H9 (cell line): ENCODE results near the gene RFFL. TPM values are rescaled to one million over a fixed set of nuclear protein-coding genes. Genes with fewer than 3 reads are reported as not detected.

Source experiments
- DNase-seq: peaks from one replicate; pipeline ENCODE4 v3.0.0-alpha.2; 2017
- H2AFZ ChIP-seq: one replicate; pipeline ENCODE4 v1.6.1; 2013; ENCODE audit warnings: mild to moderate bottlenecking, low read length, control low read depth, moderate library complexity
- H2AK5ac ChIP-seq: 2 replicates; pipeline ENCODE4 v1.6.1; 2013; ENCODE audit warnings: low read length, control low read depth, mixed read lengths; ENCODE audit not compliant: insufficient read length
- H2BK120ac ChIP-seq: one replicate; pipeline ENCODE4 v1.6.1; 2013; ENCODE audit warnings: low read depth, mild to moderate bottlenecking, low read length, control low read depth, inconsistent platforms; ENCODE audit not compliant: poor library complexity, severe bottlenecking
- H2BK12ac ChIP-seq: 2 replicates; pipeline ENCODE4 v1.6.1; 2013; ENCODE audit warnings: low read length, control low read depth, mixed read lengths, low read depth; ENCODE audit not compliant: insufficient read length
- H2BK15ac ChIP-seq: 2 replicates; pipeline ENCODE4 v1.6.1; 2013; ENCODE audit warnings: low read depth, low read length, control low read depth
- H2BK20ac ChIP-seq: one replicate; pipeline ENCODE4 v1.6.1; 2013; ENCODE audit warnings: low read depth, mild to moderate bottlenecking, low read length, control low read depth, inconsistent platforms; ENCODE audit not compliant: poor library complexity, severe bottlenecking
- H2BK5ac ChIP-seq: 2 replicates; pipeline ENCODE4 v1.6.1; 2013; ENCODE audit warnings: low read length, control low read depth, mixed read lengths; ENCODE audit not compliant: insufficient read length
- H3K14ac ChIP-seq: 2 replicates; pipeline ENCODE4 v1.6.1; 2013; ENCODE audit warnings: low read length, control low read depth; ENCODE audit not compliant: insufficient read depth
- H3K18ac ChIP-seq: 2 replicates; pipeline ENCODE4 v1.6.1; 2013; ENCODE audit warnings: low read depth, mild to moderate bottlenecking, mixed read lengths, low read length, control low read depth; ENCODE audit not compliant: insufficient read length
- H3K23ac ChIP-seq: 2 replicates; pipeline ENCODE4 v1.6.1; 2013; ENCODE audit warnings: low read length, control low read depth, mixed read lengths, low read depth; ENCODE audit not compliant: insufficient read length
- H3K23me2 ChIP-seq: 2 replicates; pipeline ENCODE4 v1.6.1; 2013; ENCODE audit warnings: low read depth, mild to moderate bottlenecking, mixed read lengths, low read length, control low read depth; ENCODE audit not compliant: insufficient read length, poor library complexity, severe bottlenecking
- H3K27ac ChIP-seq: 2 replicates; pipeline ENCODE4 v1.5.1; 2013; ENCODE audit warnings: low read length, control low read depth, mixed read lengths, low read depth; ENCODE audit not compliant: insufficient read length
- H3K27me3 ChIP-seq: 2 replicates; pipeline ENCODE4 v1.6.1; 2013; ENCODE audit warnings: low read length, control low read depth, inconsistent platforms; ENCODE audit not compliant: insufficient read depth
- H3K4ac ChIP-seq: 2 replicates; pipeline ENCODE4 v1.6.1; 2013; ENCODE audit warnings: low read depth, mild to moderate bottlenecking, control low read depth, inconsistent platforms, low read length, moderate library complexity
- H3K4me1 ChIP-seq: 2 replicates; pipeline ENCODE4 v1.6.1; 2013; ENCODE audit warnings: low read length, control low read depth, inconsistent platforms; ENCODE audit not compliant: insufficient read depth
- H3K4me2 ChIP-seq: 2 replicates; pipeline ENCODE4 v1.6.1; 2013; ENCODE audit warnings: low read length, control low read depth, mixed read lengths; ENCODE audit not compliant: insufficient read length, insufficient read depth
- H3K56ac ChIP-seq: 2 replicates; pipeline ENCODE4 v1.6.1; 2013; ENCODE audit warnings: low read depth, mild to moderate bottlenecking, mixed read lengths, low read length, control low read depth; ENCODE audit not compliant: insufficient read length
- H3K79me1 ChIP-seq: 2 replicates; pipeline ENCODE4 v1.6.1; 2013; ENCODE audit warnings: low read depth, mild to moderate bottlenecking, moderate library complexity, low read length, control low read depth, inconsistent platforms; ENCODE audit not compliant: insufficient read depth, poor library complexity, severe bottlenecking
- H3K79me2 ChIP-seq: 2 replicates; pipeline ENCODE4 v1.6.1; 2013; ENCODE audit warnings: low read length, control low read depth, inconsistent platforms; ENCODE audit not compliant: insufficient read depth
- H3K9ac ChIP-seq: 2 replicates; pipeline ENCODE4 v1.6.1; 2013; ENCODE audit warnings: low read length, control low read depth, mixed read lengths; ENCODE audit not compliant: insufficient read length; ENCODE audit errors: extremely low read depth
- H3K9me3 ChIP-seq: one replicate; pipeline ENCODE4 v1.6.1; 2013; ENCODE audit warnings: low read depth, low read length, inconsistent platforms; ENCODE audit not compliant: control insufficient read depth
- H3T11ph ChIP-seq: one replicate; pipeline ENCODE4 v1.6.1; 2013; ENCODE audit warnings: mild to moderate bottlenecking, low read length, control low read depth, inconsistent platforms
- H4K20me1 ChIP-seq: one replicate; pipeline ENCODE4 v1.6.1; 2013; ENCODE audit not compliant: control insufficient read depth, insufficient read length, insufficient read depth
- H4K5ac ChIP-seq: 2 replicates; pipeline ENCODE4 v1.6.1; 2013; ENCODE audit warnings: low read depth, mild to moderate bottlenecking, mixed read lengths, low read length, control low read depth; ENCODE audit not compliant: insufficient read length
- H4K8ac ChIP-seq: replicated peaks from 2 replicates; pipeline ENCODE4 v1.6.1; 2013; ENCODE audit warnings: low read length, control low read depth, mixed read lengths, low read depth; ENCODE audit not compliant: insufficient read length
- H4K91ac ChIP-seq: 2 replicates; pipeline ENCODE4 v1.6.1; 2013; ENCODE audit warnings: low read depth, mild to moderate bottlenecking, moderate library complexity, mixed read lengths, low read length, control low read depth; ENCODE audit not compliant: insufficient read length
- H3K27ac Mint-ChIP-seq, 3 experiments: 2 replicates in 2 of 3; 3 replicates in 1 of 3; pipeline ENCODE4 v1.8.0; 2020 to 2021; ENCODE audit warnings: mixed read lengths in 3 of 3, mild to moderate bottlenecking in 1 of 3, moderate library complexity in 1 of 3
- H3K27me3 Mint-ChIP-seq: 2 replicates; pipeline ENCODE4 v1.8.0; 2021; ENCODE audit warnings: low read depth, mild to moderate bottlenecking, moderate library complexity, mixed read lengths
- H3K36me3 Mint-ChIP-seq, 3 experiments: 2 replicates in 2 of 3; 3 replicates in 1 of 3; pipeline ENCODE4 v1.8.0; 2020 to 2021; ENCODE audit warnings: low read depth in 3 of 3, mixed read lengths in 3 of 3; ENCODE audit not compliant: insufficient read depth in 1 of 3
- H3K4me1 Mint-ChIP-seq, 2 experiments: 2 replicates each; pipeline ENCODE4 v1.8.0; 2020; ENCODE audit warnings: mixed read lengths in 2 of 2
- H3K4me3 Mint-ChIP-seq, 2 experiments: 2 replicates in 1 of 2; 3 replicates in 1 of 2; pipeline ENCODE4 v1.8.0; 2020 to 2021; ENCODE audit warnings: mild to moderate bottlenecking in 2 of 2, mixed read lengths in 2 of 2, moderate library complexity in 1 of 2
- H3K9me3 Mint-ChIP-seq, 2 experiments: 2 replicates in 1 of 2; 3 replicates in 1 of 2; pipeline ENCODE4 v1.8.0; 2020; ENCODE audit warnings: mild to moderate bottlenecking in 2 of 2, mixed read lengths in 2 of 2, moderate library complexity in 1 of 2
- CTCF ChIP-seq: fragments of 200-600 bp; sonication (generic); conservative IDR thresholded peaks from 3 replicates; pipeline ENCODE4 v1.8.0; 2021; ENCODE audit warnings: antibody characterized with exemption, mild to moderate bottlenecking
- WGBS: extraction: QIAGEN DNeasy Blood & Tissue Kit; methylation state at CpG from one replicate; pipeline ENCODE4 v1.1.7; 2013; ENCODE audit warnings: missing lambda C conversion rate, low lambda C conversion rate, mixed read lengths; ENCODE audit not compliant: insufficient read length; ENCODE audit errors: extremely low coverage; 5-methylcytosine and 5-hydroxymethylcytosine counted together
- total RNA-seq: library from RNA; stranded (reverse); gene quantifications from 2 replicates; pipeline ENCODE4 v1.2.1, GENCODE V29; 2021

RFFL gene
- total RNA-seq, 1 experiment from 2014 or later = 21.1 TPM

- Histone ChIP-seq H4K20me1 (no peaks in the 10 kb centered on the region), H3K56ac (no peak overlapping the region), H2BK5ac (no peak overlapping the region), H3K79me2 (no peaks in the 10 kb centered on the region), H2AK5ac (no peak overlapping the region), H3K79me1 (no peaks in the 10 kb centered on the region), H3K4me2 (no peak overlapping the region), H3K9ac (no peak overlapping the region), H4K5ac (no peak overlapping the region), H3K9me3 (no peaks in the 10 kb centered on the region), H2BK15ac (no peak overlapping the region), H4K91ac (no peak overlapping the region), H3K23ac (no peak overlapping the region), H4K8ac (no peak overlapping the region), H2BK20ac (no peak overlapping the region), H3K4ac (no peak overlapping the region), H2BK120ac (no peak overlapping the region), H3K14ac (no peak overlapping the region), H3K23me2 (no peaks in the 10 kb centered on the region), H3K4me1 (no peaks in the 10 kb centered on the region), H3K27me3 (no peaks in the 10 kb centered on the region), H2BK12ac (no peak overlapping the region), H3T11ph (no peak overlapping the region), H3K27ac (no peak overlapping the region), H2AFZ (no peak overlapping the region), H3K18ac (no peak overlapping the region)
- TF ChIP-seq CTCF = no peak
- no peak for DNase-seq
- Mint-ChIP-seq H3K36me3 (peaks cover 31 to 100% (median 95%) of the 10 kb centered on the region in 3 experiments), H3K4me1 (no peaks in the 10 kb centered on the region), H3K9me3 (no peaks in the 10 kb centered on the region), H3K4me3 (no peak overlapping the region), H3K27me3 (no peaks in the 10 kb centered on the region), H3K27ac (no peak overlapping the region)
- WGBS = no CpG with 5 or more reads among the region's 3 CpGs
These were observed 66.9 kb downstream of the RFFL start for GRCh38 chr17:34996422-34997285.
